ENCODE measurements around the gene TMEM231.
A peak's percentile ranks its signal among the peaks of the same experiment; 100 is the strongest.
"Not testable (repeated sequence)": the region's sequence is repeated elsewhere in the genome, so short reads cannot be mapped to it uniquely, and the experiment has no call there.

TMEM231 gene, protein sequence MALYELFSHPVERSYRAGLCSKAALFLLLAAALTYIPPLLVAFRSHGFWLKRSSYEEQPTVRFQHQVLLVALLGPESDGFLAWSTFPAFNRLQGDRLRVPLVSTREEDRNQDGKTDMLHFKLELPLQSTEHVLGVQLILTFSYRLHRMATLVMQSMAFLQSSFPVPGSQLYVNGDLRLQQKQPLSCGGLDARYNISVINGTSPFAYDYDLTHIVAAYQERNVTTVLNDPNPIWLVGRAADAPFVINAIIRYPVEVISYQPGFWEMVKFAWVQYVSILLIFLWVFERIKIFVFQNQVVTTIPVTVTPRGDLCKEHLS

DNA sequence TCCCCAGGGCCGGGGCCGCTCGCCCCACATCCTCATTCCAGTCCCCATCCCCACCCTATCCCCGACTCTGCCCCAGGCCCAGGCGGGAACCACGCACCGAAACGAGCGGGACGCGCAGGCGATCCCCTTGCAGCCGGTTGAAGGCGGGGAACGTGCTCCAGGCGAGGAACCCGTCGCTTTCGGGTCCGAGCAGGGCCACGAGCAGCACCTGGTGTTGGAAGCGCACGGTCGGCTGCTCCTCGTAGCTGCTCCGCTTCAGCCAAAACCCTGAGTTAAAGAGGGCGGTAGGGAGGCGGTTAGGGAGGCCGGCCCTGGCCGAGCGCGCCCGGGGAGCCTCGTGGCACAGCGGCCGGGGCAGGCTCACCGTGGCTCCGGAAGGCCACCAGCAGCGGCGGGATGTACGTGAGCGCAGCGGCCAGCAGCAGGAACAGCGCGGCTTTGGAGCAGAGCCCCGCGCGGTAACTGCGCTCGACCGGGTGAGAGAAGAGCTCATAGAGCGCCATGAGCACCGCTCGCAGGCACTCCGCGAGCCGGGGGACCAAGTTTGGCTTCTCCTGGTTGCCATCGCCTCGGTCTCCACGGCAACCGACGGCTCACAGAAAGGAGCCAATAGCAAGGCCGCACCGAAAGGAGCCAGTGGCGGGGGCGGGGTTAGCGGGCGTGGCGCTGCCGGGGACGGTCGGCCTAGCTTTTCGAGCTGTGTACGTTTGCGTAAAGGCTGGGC lies at the start of gene TMEM231:
Gene TMEM231, minus strand, starts transcription at position 546 of the 724 bp plus-strand sequence. Its CDS starts 43 bp downstream, at position 503.
- peak; percentile 95 for DNase-seq

DNA sequence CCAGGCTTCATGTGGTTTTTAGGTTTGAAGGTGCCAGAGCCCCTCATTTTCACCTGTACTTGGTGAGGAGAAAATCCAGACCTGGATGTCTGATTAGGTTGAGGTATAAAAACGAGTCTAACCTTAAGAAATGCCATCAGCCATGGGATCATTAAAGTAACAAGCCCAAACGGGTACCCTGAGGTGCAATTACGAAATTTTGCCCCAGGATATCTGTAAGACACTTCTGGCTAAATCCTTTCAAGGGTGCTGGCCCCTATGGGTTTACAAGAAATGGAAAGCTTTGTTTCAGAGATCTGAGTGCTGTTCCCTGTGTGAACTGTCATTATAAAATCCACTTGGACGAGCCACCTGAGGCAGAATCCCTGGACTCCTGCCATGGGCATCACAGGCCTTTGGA lies 47.2 kb upstream of the TMEM231 start:
- DNase-seq, result no peak

DNA sequence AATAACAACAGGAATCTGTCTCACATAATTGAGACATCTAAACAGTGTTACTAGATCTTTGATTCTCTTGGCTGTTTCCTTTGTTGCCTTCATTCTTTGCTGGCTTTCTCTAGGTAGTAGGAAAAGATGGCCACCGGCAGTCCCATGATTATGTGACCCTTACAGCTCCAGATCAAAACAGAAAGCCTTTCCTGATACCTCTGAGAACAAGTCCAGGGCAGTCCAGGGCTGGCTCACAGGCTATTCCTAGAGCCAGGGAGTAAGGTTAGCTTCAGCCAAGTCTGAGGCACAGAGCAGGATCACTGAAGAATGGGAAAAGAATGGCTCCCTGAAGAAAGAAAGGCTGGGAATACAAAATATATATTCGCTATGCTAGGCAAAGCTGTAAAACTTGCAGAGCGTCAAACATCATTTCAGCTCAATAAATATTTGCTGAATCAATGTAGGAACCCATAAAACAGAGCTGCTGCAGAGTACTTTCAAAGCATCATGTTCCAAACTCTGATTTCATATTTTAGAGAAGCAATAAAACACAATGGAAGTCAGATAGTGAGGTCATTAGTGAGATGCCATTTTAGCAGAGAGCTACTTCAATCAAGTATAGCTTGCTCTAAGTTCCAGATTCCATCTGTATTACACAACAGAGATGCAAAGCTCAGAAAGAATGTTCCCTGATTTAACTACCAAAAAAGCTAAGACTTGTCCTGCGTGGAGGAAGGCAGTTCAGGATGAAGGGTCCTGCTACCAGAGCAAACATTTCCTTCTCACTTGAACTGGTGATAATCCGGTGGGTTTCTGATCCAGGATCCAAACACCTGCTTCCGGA lies 43.6 kb upstream of the TMEM231 start:
- no peak for DNase-seq

DNA sequence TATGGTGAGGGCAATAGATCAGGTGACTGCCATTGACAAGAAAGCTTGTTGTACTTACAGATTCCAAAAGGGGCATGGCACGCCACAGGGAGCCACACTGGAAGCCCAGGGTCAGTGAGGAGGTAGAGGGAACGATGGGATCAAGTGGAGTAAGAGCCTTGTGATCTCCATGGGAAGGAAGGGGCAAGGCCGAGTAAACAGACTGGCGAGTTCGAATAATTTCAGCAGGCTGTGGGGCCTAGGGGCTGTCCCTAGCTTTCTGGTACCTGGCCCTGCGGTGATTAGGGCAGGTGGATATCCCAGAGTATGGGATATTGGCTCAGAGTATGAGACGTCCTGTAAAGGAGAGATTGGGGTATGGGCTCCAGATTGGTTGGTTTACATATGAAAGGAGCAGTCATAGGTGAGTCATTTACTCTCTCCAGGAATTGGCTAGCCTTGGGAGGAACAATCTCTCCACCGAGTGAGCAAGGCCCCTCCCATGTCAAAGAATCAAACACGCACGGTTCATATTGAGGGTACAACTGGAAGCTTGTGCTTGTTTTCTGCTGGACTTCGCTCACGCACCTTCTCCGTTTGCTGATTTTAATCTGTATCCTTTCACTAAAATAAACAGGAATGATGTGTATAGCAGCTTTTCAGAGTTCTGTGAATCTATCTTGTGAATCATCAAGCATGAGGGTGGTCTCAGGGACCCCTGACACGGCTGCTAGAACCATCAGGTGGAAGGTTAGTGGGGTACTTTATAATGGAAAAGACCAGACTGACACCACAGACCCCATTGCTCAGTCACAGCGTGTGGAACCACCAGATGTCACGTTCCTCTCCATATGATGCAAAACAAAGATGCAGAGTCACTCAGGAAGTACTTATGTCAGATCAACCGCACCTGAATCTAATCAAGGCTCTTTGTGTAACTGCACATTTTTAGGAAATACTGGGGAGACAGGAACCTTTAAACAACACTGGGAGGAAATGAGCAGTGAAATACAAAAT lies 38.1 kb upstream of the TMEM231 start:
- no peak for DNase-seq

DNA sequence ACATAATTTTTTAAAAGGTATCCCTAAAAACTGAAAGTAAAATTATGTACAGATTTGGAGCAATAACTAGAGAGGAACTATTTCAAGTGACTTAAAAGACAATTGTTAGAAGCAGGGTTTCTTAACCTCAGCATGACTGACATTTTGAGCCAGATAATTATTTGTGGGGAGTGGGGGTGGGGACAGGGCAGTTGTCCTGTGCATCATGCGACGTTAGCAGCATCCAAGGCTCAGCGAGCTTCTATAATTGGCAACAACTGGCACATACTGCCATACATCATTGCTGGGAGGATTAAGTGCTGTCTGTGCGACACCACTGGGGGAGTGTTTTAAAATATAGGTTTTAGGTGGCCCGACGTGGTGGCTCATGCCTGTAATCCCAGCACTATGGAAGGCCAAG lies 37.3 kb upstream of the TMEM231 start:
- no peak for DNase-seq

DNA sequence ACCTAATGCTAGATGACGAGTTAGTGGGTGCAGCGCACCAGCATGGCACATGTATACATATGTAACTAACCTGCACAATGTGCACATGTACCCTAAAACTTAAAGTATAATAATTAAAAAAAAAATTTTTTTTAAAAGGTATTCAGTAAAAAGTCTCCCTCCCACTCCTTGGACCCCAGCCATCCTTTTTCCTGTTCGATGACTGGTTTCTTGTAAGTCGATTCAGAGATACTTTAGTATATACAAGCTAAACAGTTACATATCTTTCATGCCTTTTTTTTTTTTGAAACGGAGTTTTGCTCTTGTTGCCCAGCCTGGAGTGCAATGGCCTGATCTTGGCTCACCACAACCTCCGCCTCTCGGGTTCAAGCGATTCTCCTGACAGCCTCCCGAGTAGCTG lies 35.9 kb upstream of the TMEM231 start:
- not testable (repeated sequence) for DNase-seq

DNA sequence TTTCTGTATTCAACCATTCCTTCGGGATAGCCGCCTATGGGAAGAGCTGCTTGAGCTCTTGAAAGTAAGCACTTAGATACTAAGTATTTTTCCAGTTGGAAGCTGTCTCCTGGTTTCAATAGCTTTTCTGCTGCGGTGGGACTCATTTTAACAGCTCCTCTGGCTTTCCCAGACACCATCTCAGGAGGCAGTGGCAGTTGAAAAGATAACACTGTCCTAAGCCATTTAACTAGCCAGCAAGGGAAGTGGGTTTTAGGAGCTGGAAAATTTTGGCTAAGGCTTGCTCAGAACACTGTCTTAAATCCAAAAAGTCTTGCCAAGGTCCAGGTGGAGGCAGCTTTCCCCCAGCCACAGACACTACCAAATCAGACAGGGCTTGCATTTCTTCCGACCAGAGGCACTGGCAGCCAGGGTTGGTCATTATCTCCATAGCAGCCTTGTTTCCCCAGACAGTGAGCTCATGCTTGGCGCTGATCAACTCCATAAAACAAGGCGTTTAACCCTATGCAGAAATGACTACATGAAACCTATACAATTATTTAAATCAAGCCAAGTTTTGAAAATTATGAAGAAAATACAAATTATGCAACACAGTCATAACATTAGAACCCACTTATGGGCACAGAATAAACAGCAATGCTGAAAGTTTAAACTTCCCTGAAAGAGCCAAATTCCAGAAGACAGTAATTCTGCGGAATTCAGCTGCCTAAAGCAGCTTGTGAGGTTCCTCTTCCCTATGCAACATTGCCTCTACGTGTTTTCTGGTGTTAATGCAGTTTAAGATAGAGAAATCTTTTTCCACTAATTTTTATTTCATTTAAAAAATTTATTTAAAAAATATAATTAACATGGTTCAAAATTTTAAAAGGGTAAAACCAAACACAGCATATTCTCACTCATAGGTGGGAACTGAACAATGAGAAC lies 35.1 kb upstream of the TMEM231 start:
- no peak for DNase-seq

DNA sequence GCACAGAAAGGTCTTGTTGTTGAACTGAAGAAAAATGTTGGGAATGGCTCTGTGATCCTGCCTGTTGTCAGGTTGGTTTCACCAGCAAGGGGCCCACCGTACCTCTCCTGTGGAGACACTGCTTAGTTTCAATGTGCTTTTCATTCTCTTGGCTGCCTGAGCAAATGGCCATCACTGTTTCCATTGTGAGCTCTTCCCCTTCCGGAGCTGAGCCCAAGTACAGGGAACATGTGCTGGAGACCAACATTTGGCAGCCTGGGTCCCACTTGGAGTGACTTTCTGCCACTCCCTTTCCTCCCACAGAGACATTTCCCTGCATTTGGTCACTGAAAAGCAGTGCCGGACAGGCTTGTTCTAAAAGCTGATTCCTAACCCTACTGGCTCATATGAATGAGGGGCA lies 33.3 kb upstream of the TMEM231 start:
- no peak for DNase-seq

DNA sequence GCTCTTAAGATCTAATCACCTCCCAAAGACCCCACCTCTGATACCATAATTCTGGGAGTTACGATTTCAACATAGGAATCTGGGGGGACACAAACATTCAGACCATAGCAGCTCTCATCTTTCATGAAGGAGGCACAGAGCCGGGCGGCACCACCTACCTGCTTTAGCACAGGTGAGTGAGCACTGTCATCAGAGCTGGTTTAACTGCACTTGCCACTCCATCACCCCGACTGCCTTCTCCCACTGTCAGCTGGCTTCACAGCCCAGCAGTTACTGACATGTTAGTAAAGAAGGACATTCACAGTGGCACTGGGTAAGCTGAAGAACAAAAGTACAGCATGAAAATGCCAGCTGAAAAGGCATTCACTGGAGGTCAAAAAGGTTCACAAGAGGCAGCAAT lies 32.7 kb upstream of the TMEM231 start:
- no peak for DNase-seq

DNA sequence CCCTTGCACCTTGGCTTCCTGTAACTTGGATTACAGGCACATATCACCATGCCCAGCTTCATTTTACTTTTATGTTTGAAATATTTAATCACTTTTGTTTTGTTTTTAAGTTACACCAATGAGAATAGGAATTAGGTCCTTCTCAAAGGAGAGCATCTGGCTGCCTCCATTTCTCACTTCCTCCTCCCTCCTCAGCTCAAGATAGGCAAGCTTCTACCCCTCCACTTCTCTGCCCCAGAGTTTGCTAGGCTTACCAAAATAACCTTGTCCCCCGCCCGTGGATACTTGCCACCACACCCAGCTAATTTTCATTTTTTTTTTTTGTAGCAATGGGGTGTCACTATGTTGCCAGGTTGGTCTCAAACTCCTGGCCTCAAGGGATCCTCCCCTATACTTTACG lies 28.1 kb upstream of the TMEM231 start:
- no peak for DNase-seq

DNA sequence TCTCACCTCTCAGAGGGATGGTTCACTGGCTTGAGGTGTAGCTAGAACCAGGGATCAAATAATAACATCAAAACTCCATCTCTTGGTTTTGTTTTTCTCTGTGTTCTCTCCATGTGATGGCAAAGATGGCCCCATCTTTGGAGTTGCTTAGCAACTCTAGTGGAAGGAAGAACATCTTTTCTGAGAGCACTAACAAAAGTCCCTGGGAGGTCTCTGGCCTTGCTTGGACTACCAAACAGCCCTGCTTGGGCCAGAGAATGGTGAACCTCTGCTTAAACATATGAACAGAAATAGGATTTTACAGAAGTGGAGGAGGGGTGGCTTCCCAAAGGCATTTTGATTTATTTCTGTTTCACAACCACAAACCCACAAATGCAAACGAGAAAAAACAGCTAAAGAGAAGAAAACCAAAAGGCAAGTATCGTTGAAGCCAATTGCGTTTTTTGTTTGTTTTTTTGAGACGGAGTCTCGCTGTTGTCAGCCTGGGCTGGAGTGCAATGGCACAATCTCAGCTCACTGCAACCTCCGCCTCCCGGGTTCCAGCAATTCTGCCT lies 23.3 kb upstream of the TMEM231 start:
- DNase-seq, result no peak

DNA sequence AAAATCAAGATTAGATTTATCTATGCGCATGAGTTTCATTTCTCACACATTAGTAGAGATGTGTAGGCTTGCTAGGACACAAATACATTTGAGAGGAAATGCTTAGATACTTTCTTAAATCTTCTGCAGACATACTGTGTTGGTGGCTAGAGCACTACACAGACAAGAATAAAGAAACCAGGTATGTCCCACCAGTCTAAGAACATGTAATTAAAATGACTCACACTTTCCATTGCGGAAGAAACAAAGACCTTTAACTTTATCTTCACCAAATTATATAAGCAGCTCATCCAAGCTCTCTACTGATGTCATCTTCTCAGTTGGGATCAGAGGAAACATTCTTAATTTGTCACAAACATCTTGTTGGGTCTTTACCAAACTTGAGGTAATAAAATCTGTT lies 22.7 kb upstream of the TMEM231 start:
- no peak for DNase-seq

DNA sequence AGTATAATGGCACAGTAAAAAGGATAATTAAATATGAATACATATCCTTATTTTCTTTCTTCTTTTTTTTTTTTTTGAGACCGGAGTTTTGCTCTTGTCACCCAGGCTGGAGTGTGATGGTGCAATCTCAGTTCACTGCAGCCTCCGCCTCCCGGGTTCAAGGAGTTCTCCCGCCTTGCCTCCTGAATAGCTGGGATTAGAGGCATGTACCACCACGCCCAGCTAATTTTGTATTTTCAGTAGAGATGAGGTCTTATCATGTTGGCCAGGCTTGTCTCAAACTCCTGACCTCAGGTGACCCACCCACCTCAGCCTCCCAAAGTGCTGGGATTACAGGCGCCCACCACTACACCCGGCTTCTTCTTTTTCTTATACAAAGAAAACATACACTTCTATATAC lies 22.2 kb upstream of the TMEM231 start:
- DNase-seq, result no peak

DNA sequence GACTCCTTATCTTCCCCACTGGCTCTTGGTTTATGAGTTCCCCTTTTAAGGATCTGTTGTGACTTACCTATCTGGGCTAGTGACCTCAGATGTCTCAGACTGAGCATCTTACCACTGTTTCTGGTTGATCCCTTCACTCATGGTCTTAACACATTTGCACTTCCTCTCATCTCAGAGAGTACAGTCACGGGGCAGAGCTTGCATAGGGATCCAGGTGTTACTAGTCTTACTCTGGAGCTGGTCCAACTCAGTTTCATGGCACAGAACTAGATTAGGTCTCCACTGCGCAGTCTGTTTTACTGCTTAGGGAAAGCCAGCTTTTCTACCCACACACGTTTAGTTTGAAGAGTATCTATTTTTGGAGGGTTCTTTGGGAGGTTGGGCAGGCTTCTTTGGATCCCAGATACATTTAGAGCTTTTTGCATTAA lies 20.3 kb upstream of the TMEM231 start:
- no peak for DNase-seq

DNA sequence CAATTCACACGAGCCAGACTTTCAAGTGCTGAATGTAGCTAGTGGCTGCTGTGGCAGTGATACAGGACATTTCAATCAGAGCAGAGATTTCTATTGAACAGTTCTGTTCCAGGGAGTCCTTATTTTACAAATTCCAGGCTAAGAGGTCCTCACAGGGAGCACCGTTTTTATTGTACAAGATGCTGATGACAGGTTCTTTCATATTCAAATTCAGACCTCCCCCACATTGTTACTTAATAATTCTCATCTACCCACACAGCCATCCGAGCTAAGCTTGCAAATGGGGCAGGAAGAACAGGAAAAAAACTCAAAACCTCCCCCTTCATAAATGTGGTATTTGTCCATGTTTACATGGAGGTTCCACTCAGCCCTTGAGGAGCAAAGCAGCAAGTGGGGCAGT lies 19.9 kb upstream of the TMEM231 start:
- no peak for DNase-seq

DNA sequence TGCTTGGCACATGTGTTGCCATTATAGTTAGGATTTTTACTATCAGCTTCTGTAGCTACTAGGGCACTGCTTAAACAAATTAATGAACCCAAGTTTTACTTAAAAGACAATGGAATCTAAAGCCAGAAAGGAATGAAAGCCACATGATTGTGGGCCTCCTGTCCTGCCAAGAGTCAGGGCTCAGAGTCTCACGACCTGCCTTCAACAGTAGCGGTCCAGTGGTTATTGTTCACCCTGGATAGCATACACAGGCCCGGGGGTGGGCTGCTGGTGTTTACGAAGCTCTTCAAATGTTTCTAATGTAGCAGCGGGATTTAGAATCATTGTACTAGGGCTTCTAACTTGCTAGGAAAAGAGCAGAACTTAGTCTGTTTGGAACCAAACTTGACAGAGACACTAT lies 17.9 kb upstream of the TMEM231 start:
- no peak for DNase-seq

DNA sequence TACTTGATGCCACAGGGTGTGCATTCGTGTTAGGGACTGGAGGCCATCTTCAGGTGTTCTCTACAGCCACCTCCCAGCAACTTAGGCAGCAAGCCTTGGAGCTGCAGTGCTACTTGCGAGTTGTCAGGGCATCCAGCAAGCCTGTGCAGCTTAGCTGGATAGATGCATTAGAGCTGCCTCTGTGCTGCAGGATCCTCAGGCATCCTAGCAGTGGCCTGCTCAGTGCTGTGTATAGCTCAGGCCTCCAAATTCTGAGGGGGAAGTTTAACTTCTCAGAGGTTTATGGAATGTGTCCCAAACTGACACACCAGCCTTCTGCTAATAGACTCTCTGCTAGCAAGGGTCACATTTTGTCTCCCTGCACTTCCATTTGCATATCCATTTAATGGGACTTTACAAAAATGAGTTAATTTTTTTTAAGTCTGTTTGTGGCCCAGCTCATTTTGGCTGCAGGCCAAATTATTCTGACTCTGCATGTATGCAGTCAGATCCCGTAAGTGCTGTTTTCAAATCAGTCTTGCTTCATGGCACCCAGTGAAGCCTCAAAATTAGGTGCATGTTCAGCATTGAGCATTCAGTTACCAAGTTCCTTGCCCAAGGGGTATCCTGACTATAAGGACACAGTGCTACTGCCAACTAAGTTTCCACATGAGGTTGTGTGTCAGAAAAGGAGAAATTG lies 17.0 kb upstream of the TMEM231 start:
- DNase-seq, result no peak

DNA sequence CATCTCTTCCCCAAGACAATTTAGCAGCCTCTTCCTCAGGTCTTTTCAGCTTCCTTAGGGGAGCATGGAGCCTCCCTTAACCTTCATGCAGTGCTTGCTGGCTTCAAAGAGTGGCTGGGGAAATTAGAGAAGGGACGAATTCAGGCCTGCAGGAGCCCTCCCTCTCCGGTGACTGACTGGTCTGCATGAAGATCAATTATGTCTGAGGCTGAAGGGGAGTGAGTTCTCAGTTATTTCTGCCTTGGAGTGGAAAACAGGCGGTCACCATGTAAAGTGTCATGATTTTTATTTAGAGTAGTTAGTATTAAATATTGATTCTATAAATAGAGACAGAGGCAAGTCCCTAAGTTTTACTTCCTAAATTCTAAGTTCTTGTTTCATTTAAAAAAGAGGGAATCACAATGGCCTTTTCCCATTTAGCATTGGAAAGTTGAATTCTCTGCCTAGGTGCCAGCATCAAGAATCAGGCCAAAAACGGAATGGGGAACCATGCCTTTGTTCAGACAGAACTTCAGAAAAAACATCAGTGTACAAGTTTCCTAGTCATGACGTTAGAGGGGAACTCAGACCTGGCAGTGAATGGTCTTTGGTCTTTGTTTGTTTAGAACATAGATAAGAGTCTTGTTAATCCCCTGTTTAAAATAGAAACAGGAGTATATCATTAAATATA lies 14.5 kb upstream of the TMEM231 start:
- DNase-seq, result no peak

DNA sequence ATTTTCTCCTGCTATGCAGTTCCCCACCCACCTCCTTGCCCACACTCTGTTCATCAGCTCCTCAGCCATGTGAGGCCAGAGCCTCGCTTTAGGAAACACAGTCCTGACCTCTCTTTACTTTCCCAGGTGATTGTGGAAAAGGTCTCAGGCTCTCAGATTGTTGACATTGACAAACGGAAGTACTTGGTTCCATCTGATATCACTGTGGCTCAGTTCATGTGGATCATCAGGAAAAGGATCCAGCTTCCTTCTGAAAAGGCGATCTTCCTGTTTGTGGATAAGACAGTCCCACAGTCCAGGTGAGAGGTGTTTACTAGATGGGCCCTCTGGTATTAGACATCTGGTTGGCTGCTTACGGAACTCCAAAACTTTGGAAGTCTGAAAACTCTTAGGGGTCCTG lies 11.9 kb upstream of the TMEM231 start:
- DNase-seq, result no peak

DNA sequence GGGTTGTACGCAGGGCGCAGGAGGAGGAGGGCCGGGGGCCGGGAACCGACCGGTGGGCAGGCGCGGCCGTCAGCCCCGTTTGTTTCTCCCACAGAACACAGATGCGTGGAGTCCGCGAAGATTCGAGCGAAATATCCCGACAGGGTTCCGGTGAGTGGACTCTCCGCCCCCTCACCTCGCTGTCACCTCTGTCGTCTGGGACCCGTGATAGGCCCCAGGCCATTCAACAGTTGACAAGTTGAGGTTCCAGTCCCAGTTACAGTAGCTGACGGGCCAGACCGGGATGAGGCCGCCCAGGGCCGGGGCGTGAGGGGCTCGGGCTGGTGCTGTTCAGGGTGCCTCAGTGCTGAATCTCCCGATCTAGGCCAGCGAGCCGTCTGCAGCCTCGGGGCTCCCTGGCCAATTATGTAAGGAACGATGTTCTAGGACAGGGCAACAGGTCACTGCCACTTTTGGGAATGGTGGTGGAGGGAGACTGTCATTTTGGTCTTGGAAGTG lies 10.8 kb upstream of the TMEM231 start:
- no peak for DNase-seq
